Measurements from ENCODE around the gene ARPP19. TPM values are rescaled to one million over a fixed set of nuclear protein-coding genes. Genes with fewer than 3 reads are reported as not detected.
"Not testable (repeated sequence)": the region's sequence is repeated elsewhere in the genome, so short reads cannot be mapped to it uniquely, and the experiment has no call there.

Gene ARPP19
- total RNA-seq, 1 donor from 2014 or later = 150 TPM

GRCh38 chr15:52579852-52580251 lies 11.0 kb upstream of the ARPP19 start:
- H3K27ac ChIP-seq = no peak overlapping the region
- H3K9me3 ChIP-seq = no peaks in the 10 kb centered on the region
- DNase-seq (no peak), ATAC-seq (no peak)
- no peak for TF ChIP-seq CTCF (IDR thresholded peaks at IDR 0.05)
- H3K27me3 ChIP-seq (ENCODE audit: low read depth) = no peaks in the 10 kb centered on the region
- intact Hi-C loops (cut with DNase I) = no loop called here
- no peak overlapping the region for H3K4me3 ChIP-seq
- no peaks in the 10 kb centered on the region for H3K4me1 ChIP-seq
- peaks cover 34% of the 10 kb centered on the region for H3K36me3 ChIP-seq

GRCh38 chr15:52576692-52577091 lies 7.9 kb upstream of the ARPP19 start:
- DNase-seq (no peak), ATAC-seq (no peak)
- H3K27ac ChIP-seq = no peak overlapping the region
- no peak overlapping the region for H3K4me3 ChIP-seq
- no peaks in the 10 kb centered on the region for H3K9me3 ChIP-seq
- no peak for TF ChIP-seq CTCF (IDR thresholded peaks at IDR 0.05)
- H3K36me3 ChIP-seq = peaks cover 4% of the 10 kb centered on the region
- intact Hi-C loops (cut with DNase I) = no loop called here
- H3K27me3 ChIP-seq (ENCODE audit: low read depth) = no peaks in the 10 kb centered on the region
- H3K4me1 ChIP-seq = no peaks in the 10 kb centered on the region

- H3K27me3 ChIP-seq (ENCODE audit: low read depth); H3K4me3 ChIP-seq; H3K27ac ChIP-seq; ATAC-seq; H3K4me1 ChIP-seq; H3K36me3 ChIP-seq; DNase-seq; intact Hi-C loops (cut with DNase I); H3K9me3 ChIP-seq: not testable (repeated sequence)
These were observed 6.7 kb upstream of the ARPP19 start for GRCh38 chr15:52575573-52575972.

GRCh38 chr15:52575072-52575471 lies 6.2 kb upstream of the ARPP19 start:
- no peaks in the 10 kb centered on the region for H3K4me1 ChIP-seq
- DNase-seq (no peak), ATAC-seq (no peak)
- H3K9me3 ChIP-seq = no peaks in the 10 kb centered on the region
- H3K27ac ChIP-seq = no peak overlapping the region
- intact Hi-C loops (cut with DNase I) = no loop called here
- H3K36me3 ChIP-seq = no peaks in the 10 kb centered on the region
- H3K27me3 ChIP-seq (ENCODE audit: low read depth) = no peaks in the 10 kb centered on the region
- no peak for TF ChIP-seq CTCF (IDR thresholded peaks at IDR 0.05)
- no peak overlapping the region for H3K4me3 ChIP-seq

- H3K9me3 ChIP-seq; intact Hi-C loops (cut with DNase I); H3K4me3 ChIP-seq; H3K27me3 ChIP-seq (ENCODE audit: low read depth); ATAC-seq; H3K4me1 ChIP-seq; DNase-seq; H3K27ac ChIP-seq; H3K36me3 ChIP-seq: not testable (repeated sequence)
These were observed 5.8 kb upstream of the ARPP19 start for GRCh38 chr15:52574623-52575022.

GRCh38 chr15:52567871-52568600 lies 794 bp downstream of the ARPP19 start:
- no peaks in the 10 kb centered on the region for H3K9me3 ChIP-seq
- H3K27ac ChIP-seq = peak overlapping the region; percentile 97
- no peaks in the 10 kb centered on the region for H3K27me3 ChIP-seq (ENCODE audit: low read depth)
- peaks cover 41% of the 10 kb centered on the region for H3K4me1 ChIP-seq
- TF ChIP-seq CTCF (IDR thresholded peaks at IDR 0.05) = no peak
- H3K36me3 ChIP-seq = no peaks in the 10 kb centered on the region
- DNase-seq (peak; percentile 53), ATAC-seq (peak; percentile 65 to 82)
- intact Hi-C loops (cut with DNase I) = no loop called here
- H3K4me3 ChIP-seq = peak overlapping the region; percentile 82
